Osteoblast (primary cell): ENCODE measurements around the gene GRIN3B. TPM values are rescaled to one million over a fixed set of nuclear protein-coding genes. Genes with fewer than 3 reads are reported as not detected.

Experiments
- DNase-seq: peaks from one replicate; pipeline ENCODE4 v3.0.0; 2011; ENCODE audit warnings: low spot score, mixed read lengths; ENCODE audit not compliant: insufficient read length; ENCODE audit errors: missing footprints
- H2AFZ ChIP-seq: 2 replicates; pipeline ENCODE4 v1.6.0; 2011; ENCODE audit warnings: mild to moderate bottlenecking, low read length
- H3K27ac ChIP-seq: 2 replicates; pipeline ENCODE4 v1.5.1; 2011; ENCODE audit warnings: mild to moderate bottlenecking, low read depth, low read length, moderate library complexity
- H3K27me3 ChIP-seq: 2 replicates; pipeline ENCODE4 v1.6.0; 2012; ENCODE audit warnings: mild to moderate bottlenecking, control low read depth, inconsistent platforms, low read length, moderate library complexity; ENCODE audit not compliant: insufficient read depth
- H3K36me3 ChIP-seq: 2 replicates; pipeline ENCODE4 v1.5.1; 2011; ENCODE audit warnings: mild to moderate bottlenecking, low read length, control low read depth, moderate library complexity; ENCODE audit not compliant: insufficient read depth
- H3K4me1 ChIP-seq: 2 replicates; pipeline ENCODE4 v1.5.1; 2011; ENCODE audit warnings: mild to moderate bottlenecking, low read length, control low read depth, moderate library complexity; ENCODE audit not compliant: insufficient read depth
- H3K4me2 ChIP-seq: 2 replicates; pipeline ENCODE4 v1.6.0; 2011; ENCODE audit warnings: mild to moderate bottlenecking, low read length; ENCODE audit not compliant: insufficient read depth
- H3K4me3 ChIP-seq: fragments of 200-600 bp; sonication (generic); 3 replicates; pipeline ENCODE4 v1.5.1; 2012; ENCODE audit warnings: mild to moderate bottlenecking, low read length, inconsistent platforms; ENCODE audit not compliant: insufficient read depth
- H3K79me2 ChIP-seq: 2 replicates; pipeline ENCODE4 v1.6.0; 2012; ENCODE audit warnings: mild to moderate bottlenecking, low read length, control low read depth, inconsistent platforms; ENCODE audit not compliant: insufficient read depth
- H3K9me3 ChIP-seq: 2 replicates; pipeline ENCODE4 v1.5.1; 2011; ENCODE audit warnings: low read depth, low read length, control low read depth
- H4K20me1 ChIP-seq: 2 replicates; pipeline ENCODE4 v1.6.0; 2012; ENCODE audit warnings: mild to moderate bottlenecking, low read length, control low read depth; ENCODE audit not compliant: insufficient read depth
- CTCF ChIP-seq: IDR thresholded peaks from 2 replicates; pipeline ENCODE4 v1.5.1; 2011; ENCODE audit warnings: mild to moderate bottlenecking, low read depth, low read length, moderate library complexity; ENCODE audit errors: extremely low read depth
- total RNA-seq: library from RNA; depleted of rRNA; stranded (reverse); fragments of >200 nt; gene quantifications from 2 replicates; pipeline ENCODE4 v1.2.3, GENCODE V29; 2012

GRIN3B gene
- total RNA-seq, 1 donor: not detected

- no peaks in the 10 kb centered on the region for H3K9me3 ChIP-seq
- TF ChIP-seq CTCF: no peak
- DNase-seq: no peak
These were observed 40.2 kb upstream of the GRIN3B start for GRCh38 chr19:960020-960419.

DNA sequence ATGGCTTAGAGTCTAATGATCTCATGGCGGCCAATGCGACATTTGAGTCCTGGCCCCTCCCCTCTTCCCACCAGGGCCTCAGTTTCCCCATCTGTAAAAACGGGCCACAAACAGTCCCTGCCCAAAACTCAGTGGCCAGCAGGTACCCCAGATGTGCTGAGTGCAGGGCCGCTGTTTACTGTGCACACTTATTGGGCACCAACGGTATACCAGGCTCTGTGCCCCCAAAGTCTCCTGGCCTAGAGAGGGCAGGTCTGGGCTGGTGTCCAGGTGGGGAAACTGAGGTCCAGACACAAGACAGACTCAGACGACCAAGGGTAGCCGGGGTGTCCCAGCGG lies 39.6 kb upstream of the GRIN3B start:
- DNase-seq: no peak
- no peak overlapping the region for H3K4me3 ChIP-seq
- no peaks in the 10 kb centered on the region for H3K27me3 ChIP-seq
- peaks cover 10% of the 10 kb centered on the region for H3K36me3 ChIP-seq
- H4K20me1 ChIP-seq: peaks cover 3% of the 10 kb centered on the region
- no peak overlapping the region for H3K4me2 ChIP-seq
- H3K27ac ChIP-seq: no peak overlapping the region
- peaks cover 16% of the 10 kb centered on the region for H3K79me2 ChIP-seq
- peaks cover 8% of the 10 kb centered on the region for H3K4me1 ChIP-seq
- no peak for TF ChIP-seq CTCF
- H2AFZ ChIP-seq: no peak overlapping the region
- H3K9me3 ChIP-seq: no peaks in the 10 kb centered on the region

More at GRCh38 chr19:960020-960419, 40.2 kb upstream of the GRIN3B start:
- H2AFZ ChIP-seq: no peak overlapping the region
- H4K20me1 ChIP-seq: peaks cover 3% of the 10 kb centered on the region
- peaks cover 8% of the 10 kb centered on the region for H3K4me1 ChIP-seq
- H3K27ac ChIP-seq: no peak overlapping the region
- H3K4me2 ChIP-seq: no peak overlapping the region
- H3K79me2 ChIP-seq: peaks cover 16% of the 10 kb centered on the region
- H3K4me3 ChIP-seq: no peak overlapping the region
- no peaks in the 10 kb centered on the region for H3K27me3 ChIP-seq
- peaks cover 5% of the 10 kb centered on the region for H3K36me3 ChIP-seq

DNA sequence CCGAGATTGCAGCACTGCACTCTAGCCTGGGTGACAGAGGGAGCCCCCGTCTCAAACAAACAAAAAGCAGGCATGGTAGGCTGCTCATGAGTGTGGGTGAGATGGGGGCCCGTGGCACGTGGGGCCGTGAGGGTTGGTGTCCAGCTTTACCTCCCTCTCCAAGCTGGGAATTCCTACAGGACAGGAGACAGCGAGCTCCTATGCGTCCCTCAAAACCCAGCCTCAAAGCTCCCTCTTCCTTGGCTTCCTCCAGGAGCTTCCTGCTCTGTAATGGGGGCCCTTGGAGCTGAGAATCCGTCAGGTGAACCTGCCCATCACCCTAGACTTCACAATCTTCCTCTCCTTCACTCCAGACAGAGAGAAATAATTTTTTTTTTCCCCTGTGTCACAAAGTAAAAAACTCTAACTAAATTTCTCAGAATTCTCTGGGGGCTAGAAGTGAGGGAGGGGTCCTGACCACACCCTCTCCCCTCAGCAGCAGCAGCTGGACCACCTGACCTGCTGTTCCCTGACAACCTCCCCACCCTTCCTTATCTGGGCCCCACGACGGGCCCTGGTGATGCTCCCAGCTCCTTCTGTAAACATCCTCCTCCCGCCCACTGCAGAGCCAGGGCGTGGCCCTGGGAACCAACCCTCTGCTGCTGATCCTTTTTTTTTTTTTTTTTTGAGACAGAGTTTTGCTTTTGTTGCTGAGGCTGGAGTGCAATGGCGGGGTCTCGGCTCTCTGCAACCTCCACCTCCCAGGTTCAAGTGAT lies 38.2 kb upstream of the GRIN3B start:
- peaks cover 4% of the 10 kb centered on the region for H3K79me2 ChIP-seq
- no peak overlapping the region for H3K27ac ChIP-seq
- H3K36me3 ChIP-seq: peaks cover 16% of the 10 kb centered on the region

More for the DNA sequence above, 38.2 kb upstream of the GRIN3B start:
- Histone ChIP-seq H2AFZ (no peak overlapping the region), H3K9me3 (no peaks in the 10 kb centered on the region), H3K4me2 (no peak overlapping the region), H3K27me3 (no peaks in the 10 kb centered on the region), H4K20me1 (peaks cover 3% of the 10 kb centered on the region), H3K4me1 (peaks cover 3% of the 10 kb centered on the region), H3K4me3 (no peak overlapping the region)
- no peak for TF ChIP-seq CTCF
- DNase-seq: peak; percentile 97
